Hippocampal formation (tissue), 2 donors: ENCODE results near the gene OPTN.
"Not testable (repeated sequence)": the region's sequence is repeated elsewhere in the genome, so short reads cannot be mapped to it uniquely, and the experiment has no call there.

Experiments
- DNase-seq, 2 donors: peaks; one replicate each; lab custom pipeline; 2025; lab: John Stamatoyannopoulos, UW

OPTN gene

GRCh38 chr10:13090289-13090688 lies 9.7 kb upstream of the OPTN start:
- no peak for DNase-seq

- no peak for DNase-seq
Observed at GRCh38 chr10:13091801-13092200, 8.2 kb upstream of the OPTN start.

GRCh38 chr10:13092291-13093102 lies 7.5 kb upstream of the OPTN start:
- no peak for DNase-seq

GRCh38 chr10:13094082-13094481 lies 5.9 kb upstream of the OPTN start:
- DNase-seq: not testable (repeated sequence)

GRCh38 chr10:13095094-13095493 lies 4.9 kb upstream of the OPTN start:
- DNase-seq: no peak

- no peak for DNase-seq
Observed at GRCh38 chr10:13095929-13096328, 4.0 kb upstream of the OPTN start.

GRCh38 chr10:13099144-13099665 lies 758 bp upstream of the OPTN start:
- peak; percentile 67 to 78 for DNase-seq

- DNase-seq: peak in 1 of 2 donors; percentile 20
Observed at GRCh38 chr10:13100349-13101294, 659 bp downstream of the OPTN start.

- DNase-seq: no peak
Observed at GRCh38 chr10:13102002-13102794, 2.2 kb downstream of the OPTN start.

- no peak for DNase-seq
Observed at GRCh38 chr10:13103554-13103953, 3.6 kb downstream of the OPTN start.

GRCh38 chr10:13104697-13105096 lies 4.7 kb downstream of the OPTN start:
- no peak for DNase-seq

GRCh38 chr10:13105184-13105583 lies 5.2 kb downstream of the OPTN start:
- DNase-seq: no peak

GRCh38 chr10:13106387-13107045 lies 6.6 kb downstream of the OPTN start:
- no peak for DNase-seq

GRCh38 chr10:13110908-13111307 lies 10.9 kb downstream of the OPTN start:
- DNase-seq: no peak

GRCh38 chr10:13113544-13113943 lies 13.6 kb downstream of the OPTN start:
- no peak for DNase-seq

GRCh38 chr10:13115832-13116803 lies 16.2 kb downstream of the OPTN start:
- no peak for DNase-seq

- DNase-seq: peak in 1 of 2 donors; percentile 3
Observed at GRCh38 chr10:13117841-13118783, 18.1 kb downstream of the OPTN start.

GRCh38 chr10:13118784-13119410 lies 18.9 kb downstream of the OPTN start:
- no peak for DNase-seq
